Activated T-cell treated with anti-CD3 and anti-CD28 coated beads, Interleukin-2, amount 50 U/mL, for 4 hours (primary cell): ENCODE measurements around the gene BBS9. TPM values are rescaled to one million over a fixed set of nuclear protein-coding genes. Genes with fewer than 3 reads are reported as not detected.

Experiments used
- ATAC-seq, 2 donors: fragments of 200-7000 bp; cut with Tn5 transposase; one replicate each; pipeline ENCODE4 v1.10.0; 2021
- DNase-seq: peaks from one replicate; pipeline ENCODE4 v3.0.0-alpha.2; 2020
- H3K27me3 Mint-ChIP-seq: one replicate; pipeline ENCODE4 v1.8.0; 2021; ENCODE audit warnings: low read depth, mixed read lengths
- H3K36me3 Mint-ChIP-seq: one replicate; pipeline ENCODE4 v1.8.0; 2022; ENCODE audit warnings: mixed read lengths; ENCODE audit not compliant: insufficient read depth
- H3K4me1 Mint-ChIP-seq: one replicate; pipeline ENCODE4 v1.8.0; 2021; ENCODE audit warnings: low read depth, mixed read lengths
- H3K4me3 Mint-ChIP-seq: one replicate; pipeline ENCODE4 v1.8.0; 2021; ENCODE audit warnings: mild to moderate bottlenecking, moderate library complexity, mixed read lengths
- H3K9me3 Mint-ChIP-seq: one replicate; pipeline ENCODE4 v1.8.0; 2021; ENCODE audit warnings: mixed read lengths
- total RNA-seq, 3 donors: library from RNA; stranded (reverse); gene quantifications; one replicate each; pipeline ENCODE4 v1.2.1, GENCODE V29; 2021

The BBS9 gene
- total RNA-seq, 3 donors from 2014 or later, result 4.1 to 5.0 (median 4.5) TPM

DNA sequence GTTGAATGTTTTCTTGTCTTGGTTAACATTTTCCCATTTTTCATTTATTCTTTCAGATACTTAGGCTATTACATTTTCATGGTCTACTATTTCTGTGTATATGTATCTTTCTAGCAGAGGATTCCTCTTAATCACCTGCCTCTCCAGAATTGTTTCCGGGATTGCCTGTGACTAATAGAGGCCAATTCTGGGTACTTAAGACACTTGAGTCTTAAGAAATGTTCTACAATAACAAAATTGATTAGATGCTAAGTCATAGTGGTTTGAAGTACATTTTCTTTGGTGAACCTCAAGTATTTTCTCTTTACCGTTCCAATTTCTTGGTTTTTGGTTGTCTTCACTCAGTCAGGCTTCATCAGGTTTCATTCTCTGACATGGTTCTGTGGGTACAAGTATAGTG is 26.4 kb downstream of the BBS9 start:
- no peaks in the 10 kb centered on the region for H3K9me3 Mint-ChIP-seq
- DNase-seq (no peak), ATAC-seq (no peak)
- no peaks in the 10 kb centered on the region for H3K4me1 Mint-ChIP-seq
- peaks cover 31% of the 10 kb centered on the region for H3K36me3 Mint-ChIP-seq
- H3K27me3 Mint-ChIP-seq, result no peaks in the 10 kb centered on the region
- H3K4me3 Mint-ChIP-seq, result no peak overlapping the region

DNA sequence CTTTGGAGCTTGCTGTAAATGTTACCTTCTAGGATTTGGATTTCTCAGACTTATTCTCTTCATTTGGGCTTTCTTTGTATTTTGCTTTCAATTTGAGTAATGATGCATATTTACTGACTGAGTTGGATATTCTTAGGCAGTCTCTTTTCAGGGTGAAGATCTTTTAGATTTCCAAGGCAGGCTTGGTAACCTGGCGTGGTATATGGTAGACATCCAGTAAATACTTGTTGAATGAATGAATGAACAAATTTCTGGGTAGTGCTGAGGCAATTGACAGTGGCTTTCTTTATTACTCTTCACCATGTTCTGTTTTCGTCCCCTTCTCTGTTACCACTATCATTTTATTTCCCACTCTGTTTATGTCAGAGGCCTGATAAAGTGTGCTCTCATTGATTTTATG is 27.1 kb downstream of the BBS9 start:
- Mint-ChIP-seq H3K36me3 (peaks cover 36% of the 10 kb centered on the region), H3K4me3 (no peak overlapping the region), H3K9me3 (no peaks in the 10 kb centered on the region), H3K4me1 (no peaks in the 10 kb centered on the region), H3K27me3 (no peaks in the 10 kb centered on the region)
- no peak for ATAC-seq
- no peak for DNase-seq

DNA sequence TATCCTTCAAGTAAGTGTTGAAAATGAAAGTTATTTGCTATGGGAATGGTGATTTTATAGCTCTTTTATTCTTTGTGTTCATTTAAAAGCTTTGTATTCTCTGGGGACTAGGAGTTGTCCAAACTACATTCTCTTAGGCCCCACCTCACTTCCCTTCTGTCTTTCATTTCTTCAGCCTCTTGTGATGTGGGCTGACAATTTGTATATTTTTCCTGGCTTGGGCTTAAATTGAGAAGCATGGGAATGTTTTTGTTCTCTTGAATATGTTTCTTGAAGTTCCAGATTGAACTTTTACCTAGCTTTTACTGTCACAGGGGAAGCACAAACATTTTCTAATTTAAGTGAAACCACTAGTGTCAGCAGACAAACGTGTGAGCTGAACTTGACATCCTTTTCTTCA is 27.9 kb downstream of the BBS9 start:
- no peaks in the 10 kb centered on the region for H3K9me3 Mint-ChIP-seq
- ATAC-seq (no peak), DNase-seq (no peak)
- H3K4me1 Mint-ChIP-seq, result no peaks in the 10 kb centered on the region
- no peaks in the 10 kb centered on the region for H3K27me3 Mint-ChIP-seq
- H3K36me3 Mint-ChIP-seq, result peaks cover 45% of the 10 kb centered on the region
- H3K4me3 Mint-ChIP-seq, result no peak overlapping the region

DNA sequence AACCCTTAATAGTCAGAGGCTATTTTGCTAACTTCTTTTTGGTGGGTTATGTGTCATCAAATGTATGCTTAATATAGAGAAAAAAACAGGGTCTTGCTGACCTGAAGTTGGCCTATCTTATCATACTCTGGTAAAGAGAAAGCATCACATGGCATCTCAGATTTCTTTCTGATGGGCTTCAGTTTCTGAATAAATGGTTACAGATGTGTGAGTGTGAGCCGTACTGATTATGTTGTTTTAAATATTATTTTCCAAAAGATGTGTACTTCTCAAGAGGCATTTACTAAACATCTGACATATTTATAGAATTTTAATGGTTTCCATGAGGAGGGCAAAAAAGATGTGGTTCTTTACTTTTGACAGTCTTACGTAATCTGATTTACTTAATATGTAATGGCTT is 28.4 kb downstream of the BBS9 start:
- no peak for ATAC-seq
- H3K4me1 Mint-ChIP-seq, result no peaks in the 10 kb centered on the region
- H3K27me3 Mint-ChIP-seq, result no peaks in the 10 kb centered on the region
- peaks cover 48% of the 10 kb centered on the region for H3K36me3 Mint-ChIP-seq
- no peak overlapping the region for H3K4me3 Mint-ChIP-seq
- no peaks in the 10 kb centered on the region for H3K9me3 Mint-ChIP-seq
- DNase-seq, result no peak

DNA sequence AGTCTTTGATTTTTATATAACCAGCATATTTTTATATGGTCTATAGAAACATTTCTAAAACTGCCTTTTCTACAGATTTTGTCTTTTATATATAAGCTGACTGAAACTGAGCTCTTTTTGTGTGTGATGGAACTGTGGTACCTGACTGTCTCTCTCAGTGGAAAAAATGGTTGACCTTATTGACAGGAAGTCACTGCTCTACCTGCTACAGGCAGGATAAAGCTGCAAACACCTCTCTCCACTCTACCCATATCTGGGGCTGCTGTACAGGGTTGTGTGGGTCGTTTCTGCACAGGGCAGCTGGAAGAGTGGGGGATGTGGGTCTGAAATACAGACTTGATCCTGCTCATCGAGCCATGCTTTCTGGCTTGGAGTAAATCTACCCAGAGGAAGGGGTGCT is 48.5 kb downstream of the BBS9 start:
- no peaks in the 10 kb centered on the region for H3K27me3 Mint-ChIP-seq
- H3K4me1 Mint-ChIP-seq, result no peaks in the 10 kb centered on the region
- DNase-seq (no peak), ATAC-seq (no peak)
- no peak overlapping the region for H3K4me3 Mint-ChIP-seq
- H3K36me3 Mint-ChIP-seq, result peaks cover 29% of the 10 kb centered on the region
- H3K9me3 Mint-ChIP-seq, result peaks cover 15% of the 10 kb centered on the region

DNA sequence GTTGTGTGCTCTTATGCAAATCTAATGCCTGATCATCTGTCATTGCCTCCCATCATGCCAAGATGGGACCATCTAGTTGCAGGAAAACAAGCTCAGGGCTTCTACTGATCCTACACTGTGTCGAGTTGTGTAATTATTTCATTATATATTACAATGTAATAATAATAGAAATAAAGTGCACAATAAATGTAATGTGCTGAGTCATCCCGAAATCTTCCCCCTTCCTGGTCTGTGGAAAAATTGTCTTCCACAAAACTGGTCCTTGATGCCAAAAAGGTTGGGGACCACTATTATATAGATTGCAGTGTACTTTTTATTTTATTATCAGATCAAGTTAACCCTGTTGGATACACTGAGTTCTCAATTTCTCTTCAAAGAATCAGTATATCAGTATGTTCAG is 50.2 kb downstream of the BBS9 start:
- Mint-ChIP-seq H3K4me3 (no peak overlapping the region), H3K9me3 (peaks cover 7% of the 10 kb centered on the region), H3K36me3 (peaks cover 29% of the 10 kb centered on the region), H3K4me1 (no peaks in the 10 kb centered on the region), H3K27me3 (no peaks in the 10 kb centered on the region)
- DNase-seq, result no peak
- ATAC-seq, result no peak

DNA sequence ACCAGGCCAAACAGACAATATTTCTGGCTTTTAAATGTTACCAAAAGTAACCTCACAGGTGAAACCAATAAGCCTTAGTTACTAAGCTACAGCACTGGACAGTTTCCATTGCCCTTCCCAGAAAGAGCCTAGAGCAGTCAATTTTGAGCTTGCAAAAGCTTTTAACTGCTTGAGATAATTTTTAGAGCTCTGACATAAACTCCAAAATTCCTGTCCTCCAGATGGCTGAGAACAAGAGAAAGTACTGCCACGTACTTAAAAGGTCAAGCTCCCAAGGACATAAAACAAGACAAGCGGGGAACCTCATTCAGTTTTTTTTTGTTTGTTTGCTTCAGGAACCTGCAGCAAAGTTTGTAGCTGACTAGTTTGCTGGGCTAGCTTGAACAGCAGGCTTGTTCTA is 54.1 kb downstream of the BBS9 start:
- Mint-ChIP-seq H3K9me3 (peaks cover 7% of the 10 kb centered on the region), H3K27me3 (no peaks in the 10 kb centered on the region), H3K4me3 (no peak overlapping the region), H3K36me3 (peaks cover 22% of the 10 kb centered on the region), H3K4me1 (no peaks in the 10 kb centered on the region)
- DNase-seq (no peak), ATAC-seq (no peak)

DNA sequence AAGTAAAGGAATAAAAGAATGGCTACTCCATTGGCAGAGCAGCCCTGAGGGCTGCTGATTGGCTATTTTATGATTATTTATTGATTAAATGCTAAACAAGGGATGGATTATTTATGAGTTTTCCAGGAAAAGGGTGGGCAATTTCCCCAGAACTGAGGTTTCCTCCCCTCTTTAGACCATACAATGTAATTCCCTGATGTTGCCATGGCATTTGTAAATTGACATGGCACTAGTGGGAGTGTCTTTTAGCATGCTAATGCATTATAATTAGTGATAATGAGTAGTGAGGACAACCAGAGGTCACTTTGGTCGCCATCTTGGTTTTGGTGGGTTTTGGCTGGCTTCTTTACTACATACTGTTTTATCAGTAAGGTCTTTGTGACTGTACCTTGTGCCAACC is 55.5 kb downstream of the BBS9 start:
- Mint-ChIP-seq H3K27me3 (no peaks in the 10 kb centered on the region), H3K36me3 (peaks cover 12% of the 10 kb centered on the region), H3K9me3 (peaks cover 3% of the 10 kb centered on the region), H3K4me3 (no peak overlapping the region), H3K4me1 (no peaks in the 10 kb centered on the region)
- DNase-seq, result no peak
- no peak for ATAC-seq

DNA sequence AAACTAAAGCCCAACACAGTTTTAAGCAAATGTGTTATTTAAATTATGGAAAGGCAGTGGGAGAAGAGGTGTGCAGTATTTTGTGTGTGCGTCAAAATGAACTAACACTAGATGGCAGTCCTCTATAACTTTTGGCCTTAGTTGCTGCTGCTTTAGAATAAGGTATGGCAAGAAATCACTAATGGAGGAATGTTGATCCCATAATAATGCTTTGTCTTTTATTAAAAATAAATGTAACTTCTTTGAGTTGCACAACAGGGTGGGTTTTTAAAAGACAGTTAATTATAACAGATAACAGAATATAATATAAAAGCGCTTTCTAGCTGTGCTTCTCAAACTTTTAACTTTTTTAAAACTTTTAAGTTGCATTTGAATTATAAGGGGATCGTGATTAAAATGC is 56.4 kb downstream of the BBS9 start:
- DNase-seq (no peak), ATAC-seq (peak in 1 of 2 donors; percentile 55)
- Mint-ChIP-seq H3K27me3 (no peaks in the 10 kb centered on the region), H3K4me3 (no peak overlapping the region), H3K9me3 (no peaks in the 10 kb centered on the region), H3K36me3 (peaks cover 3% of the 10 kb centered on the region), H3K4me1 (peaks cover 5% of the 10 kb centered on the region)

DNA sequence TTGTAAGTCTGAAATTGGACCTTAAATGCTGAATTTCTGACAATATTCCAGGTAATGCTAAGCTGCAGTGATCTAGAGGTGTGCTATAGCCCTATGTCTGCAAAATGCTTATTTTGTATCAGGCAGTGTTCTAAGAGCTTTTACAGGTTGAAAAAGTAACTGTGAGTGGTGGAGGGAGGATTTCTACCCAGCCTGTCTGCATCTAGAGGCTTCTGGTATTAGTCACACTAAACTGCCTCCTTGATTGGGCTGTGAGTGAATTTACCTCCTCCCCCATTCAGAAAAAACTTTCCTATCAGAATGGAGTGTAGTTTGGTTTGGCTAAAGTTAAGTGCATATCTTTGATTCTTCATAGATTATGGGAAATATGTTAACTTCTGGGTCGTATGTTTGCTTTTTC is 56.8 kb downstream of the BBS9 start:
- peaks cover 9% of the 10 kb centered on the region for H3K4me1 Mint-ChIP-seq
- H3K36me3 Mint-ChIP-seq, result no peaks in the 10 kb centered on the region
- no peak for ATAC-seq

DNA sequence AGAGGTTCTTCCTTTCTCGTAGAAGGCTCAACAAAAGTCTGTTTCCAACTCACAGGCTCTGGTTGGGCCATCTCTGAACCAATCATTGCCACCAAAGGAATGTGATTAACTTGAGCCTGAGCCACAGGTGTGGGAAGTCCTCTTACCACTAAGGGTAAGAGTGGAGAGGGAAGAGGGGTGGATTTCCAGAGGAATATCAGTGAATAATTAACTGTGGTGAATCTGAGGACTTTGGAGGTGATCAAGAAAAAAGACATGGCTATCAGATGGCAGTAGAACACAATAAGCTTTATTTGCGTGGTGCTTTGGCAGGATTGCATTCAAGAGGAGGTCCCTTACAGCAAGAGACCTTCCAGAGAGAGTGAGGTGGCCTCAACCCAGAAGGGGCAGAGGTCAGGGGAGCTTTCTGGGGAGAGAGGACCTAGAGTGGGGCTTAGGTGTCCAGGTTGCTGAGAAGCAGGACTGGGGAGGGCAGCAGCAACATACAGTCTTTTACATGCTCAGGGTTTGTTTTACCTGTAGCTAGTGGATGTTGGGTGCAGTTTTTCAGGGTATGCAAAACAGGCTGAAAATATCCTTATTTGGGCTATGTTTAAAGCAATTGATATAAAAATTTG is 61.4 kb downstream of the BBS9 start:
- H3K9me3 Mint-ChIP-seq, result no peaks in the 10 kb centered on the region
- peaks cover 15% of the 10 kb centered on the region for H3K4me1 Mint-ChIP-seq
- peak overlapping the region; percentile 19 for H3K4me3 Mint-ChIP-seq

More for the DNA sequence above, 56.8 kb downstream of the BBS9 start:
- no peaks in the 10 kb centered on the region for H3K27me3 Mint-ChIP-seq
- H3K4me3 Mint-ChIP-seq, result no peak overlapping the region
- no peak for DNase-seq
- no peaks in the 10 kb centered on the region for H3K9me3 Mint-ChIP-seq

DNA sequence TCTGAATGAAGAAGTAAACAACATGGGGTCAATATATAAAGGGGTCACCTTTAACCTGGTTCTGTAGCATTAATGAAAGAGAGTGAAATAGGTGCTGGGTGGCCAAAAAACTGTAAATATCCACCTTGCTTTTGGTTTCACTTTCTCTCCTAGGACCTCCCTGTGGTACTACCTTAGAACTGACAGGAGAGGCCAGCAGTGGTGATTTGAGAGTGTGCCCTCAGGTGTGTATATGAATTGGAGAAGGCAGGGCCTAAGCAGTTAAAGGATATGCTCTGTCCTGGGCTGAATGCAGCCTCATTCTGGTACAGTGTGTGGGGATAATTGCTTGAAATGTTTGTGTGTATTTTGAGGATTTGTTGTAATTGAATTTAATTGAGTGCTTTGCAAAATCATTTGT is 62.0 kb downstream of the BBS9 start:
- no peaks in the 10 kb centered on the region for H3K9me3 Mint-ChIP-seq
- H3K27me3 Mint-ChIP-seq, result no peaks in the 10 kb centered on the region
- DNase-seq, result no peak
- H3K4me1 Mint-ChIP-seq, result peaks cover 15% of the 10 kb centered on the region
- peak overlapping the region; percentile 19 for H3K4me3 Mint-ChIP-seq
- no peak for ATAC-seq
- H3K36me3 Mint-ChIP-seq, result peaks cover 5% of the 10 kb centered on the region

More for the DNA sequence above, 61.4 kb downstream of the BBS9 start:
- H3K27me3 Mint-ChIP-seq, result no peaks in the 10 kb centered on the region
- peaks cover 5% of the 10 kb centered on the region for H3K36me3 Mint-ChIP-seq
- no peak for ATAC-seq
- DNase-seq, result no peak

DNA sequence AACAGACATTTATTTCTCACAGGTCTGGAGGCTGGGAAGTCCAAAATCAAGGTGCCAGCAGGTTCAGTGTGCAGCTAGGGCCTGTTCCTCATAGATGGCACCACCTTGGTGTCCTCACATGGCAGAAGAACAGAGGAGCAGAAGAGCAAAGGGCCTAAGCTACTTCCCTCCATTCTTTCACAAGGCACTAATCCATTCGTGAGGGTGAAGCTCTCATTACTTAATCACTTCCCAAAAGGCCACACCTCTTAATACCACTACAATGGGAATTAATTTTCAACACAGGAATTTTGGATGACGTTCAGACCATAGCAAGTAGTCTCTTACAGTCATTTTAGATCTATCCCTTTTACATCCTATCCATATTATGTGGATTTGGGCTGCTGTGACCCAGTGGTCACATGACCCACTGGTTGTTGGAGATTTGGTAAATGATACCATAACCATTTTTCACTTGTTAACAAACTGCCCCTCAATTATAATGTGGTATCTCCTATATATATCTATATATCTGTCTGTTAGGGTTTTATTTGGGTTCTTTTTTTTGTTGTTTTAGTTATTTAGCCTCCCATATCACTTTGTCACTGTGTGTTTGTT is 63.4 kb downstream of the BBS9 start:
- no peaks in the 10 kb centered on the region for H3K9me3 Mint-ChIP-seq
- H3K4me1 Mint-ChIP-seq, result peaks cover 15% of the 10 kb centered on the region
- no peak overlapping the region for H3K4me3 Mint-ChIP-seq
- no peak for ATAC-seq
- H3K27me3 Mint-ChIP-seq, result no peaks in the 10 kb centered on the region
- no peak for DNase-seq
- H3K36me3 Mint-ChIP-seq, result peaks cover 8% of the 10 kb centered on the region

DNA sequence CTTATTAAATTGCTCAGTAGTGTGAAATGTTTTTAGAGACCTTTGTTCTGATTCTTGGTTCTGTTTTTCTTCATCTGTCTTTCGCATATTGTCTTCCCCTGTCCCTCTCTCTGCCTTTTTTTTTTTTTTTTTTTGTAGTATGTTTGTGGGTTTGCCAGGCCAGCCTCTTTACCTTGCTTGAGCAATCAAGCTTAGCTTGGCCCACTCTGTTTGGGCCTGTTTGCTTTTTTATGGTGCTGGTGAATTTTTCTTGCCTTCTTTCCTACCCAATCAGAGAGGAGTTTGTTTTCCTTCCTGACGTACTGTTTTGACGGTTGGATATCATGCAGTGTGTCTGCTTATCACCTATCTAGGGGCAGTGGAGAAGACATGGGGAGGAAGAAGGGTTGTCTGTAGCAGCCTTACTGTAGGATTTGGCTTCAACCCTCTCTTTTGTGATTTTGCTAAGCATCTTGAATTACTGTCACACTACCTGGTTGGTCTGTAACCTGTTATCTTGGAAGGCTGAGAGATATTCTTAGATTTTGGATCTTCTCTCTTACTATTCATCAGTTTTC is 64.0 kb downstream of the BBS9 start:
- Mint-ChIP-seq H3K4me3 (no peak overlapping the region), H3K27me3 (no peaks in the 10 kb centered on the region), H3K4me1 (peaks cover 15% of the 10 kb centered on the region), H3K9me3 (no peaks in the 10 kb centered on the region), H3K36me3 (peaks cover 8% of the 10 kb centered on the region)
- no peak for ATAC-seq
- no peak for DNase-seq

DNA sequence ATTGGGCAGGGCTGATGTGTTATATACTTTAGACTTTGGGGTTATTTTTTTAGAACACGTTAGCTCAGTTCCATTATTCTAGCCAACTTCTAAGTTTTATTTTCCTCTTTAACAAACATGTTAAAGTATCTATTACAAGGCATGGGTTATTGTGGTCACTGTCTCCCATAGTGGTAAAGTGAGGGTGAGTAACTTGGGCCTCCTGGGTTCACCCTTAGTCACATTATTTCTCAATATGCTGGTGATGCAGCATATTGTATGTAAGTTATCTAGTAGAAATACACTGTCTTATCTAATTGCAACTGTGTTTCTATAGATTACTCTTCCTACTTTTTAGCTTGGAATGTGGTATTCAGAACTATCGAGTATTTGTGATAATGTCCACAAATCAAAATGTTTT is 65.9 kb downstream of the BBS9 start:
- H3K36me3 Mint-ChIP-seq, result peaks cover 13% of the 10 kb centered on the region
- no peak overlapping the region for H3K4me3 Mint-ChIP-seq
- no peak for DNase-seq
- no peaks in the 10 kb centered on the region for H3K9me3 Mint-ChIP-seq
- H3K27me3 Mint-ChIP-seq, result no peaks in the 10 kb centered on the region
- ATAC-seq, result no peak
- peaks cover 18% of the 10 kb centered on the region for H3K4me1 Mint-ChIP-seq
